ENCODE results near the gene OGFR. TPM values are rescaled to one million over a fixed set of nuclear protein-coding genes. Genes with fewer than 3 reads are reported as not detected.

The OGFR gene, protein sequence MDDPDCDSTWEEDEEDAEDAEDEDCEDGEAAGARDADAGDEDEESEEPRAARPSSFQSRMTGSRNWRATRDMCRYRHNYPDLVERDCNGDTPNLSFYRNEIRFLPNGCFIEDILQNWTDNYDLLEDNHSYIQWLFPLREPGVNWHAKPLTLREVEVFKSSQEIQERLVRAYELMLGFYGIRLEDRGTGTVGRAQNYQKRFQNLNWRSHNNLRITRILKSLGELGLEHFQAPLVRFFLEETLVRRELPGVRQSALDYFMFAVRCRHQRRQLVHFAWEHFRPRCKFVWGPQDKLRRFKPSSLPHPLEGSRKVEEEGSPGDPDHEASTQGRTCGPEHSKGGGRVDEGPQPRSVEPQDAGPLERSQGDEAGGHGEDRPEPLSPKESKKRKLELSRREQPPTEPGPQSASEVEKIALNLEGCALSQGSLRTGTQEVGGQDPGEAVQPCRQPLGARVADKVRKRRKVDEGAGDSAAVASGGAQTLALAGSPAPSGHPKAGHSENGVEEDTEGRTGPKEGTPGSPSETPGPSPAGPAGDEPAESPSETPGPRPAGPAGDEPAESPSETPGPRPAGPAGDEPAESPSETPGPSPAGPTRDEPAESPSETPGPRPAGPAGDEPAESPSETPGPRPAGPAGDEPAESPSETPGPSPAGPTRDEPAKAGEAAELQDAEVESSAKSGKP
- total RNA-seq (99.3 and 102 TPM in 2 replicates), polyA plus RNA-seq (71.7 and 73.3 TPM in 2 replicates), polyA minus RNA-seq (71.1 and 102 TPM in 2 replicates)
- 61.5 TPM for total RNA-seq (2013)

GRCh38 chr20:62804627-62805154, at the start of gene OGFR:
OGFR (plus strand) TSS chr20:62804835; CDS start chr20:62804860, 25 bp downstream.
- ChIA-PET CTCF (interaction anchor here (1.5 to 3.4 kb wide), 4 partner anchors 13 to 305 kb away, joined by 5 to 18 read pairs (median 7); no protein-coding TSS in a partner anchor), POLR2A (interaction anchor here (0.5 to 2.9 kb wide), 6 partner anchors 9 to 737 kb away, joined by 3 to 28 read pairs (median 3); partner anchors contain the start of gene MRGBP)
- no peaks in the 10 kb centered on the region for H3K27me3 Mint-ChIP-seq
- peak; percentile 89 for DNase-seq
- Histone ChIP-seq H3K4me2 (replicated peaks; ENCODE audit: low read depth, low read length, poor library complexity, severe bottlenecking) (peak within 1 kb of the TSS; percentile 89), H3K4me1 (ENCODE audit: control insufficient read depth in 2 of 2, insufficient read depth in 2 of 2, low read length in 2 of 2) (peaks cover 17 to 38% of the 10 kb centered on the region in 2 donors), H3K36me3 (replicated peaks in 1 of 2; ENCODE audit: control extremely low read depth in 1 of 2, control insufficient read depth in 1 of 2, extremely low read depth in 1 of 2, insufficient read depth in 2 of 2, low read length in 1 of 2) (peaks cover 2 to 37% of the 10 kb centered on the region in 2 experiments), H3K27me3 (replicated peaks in 1 of 4; ENCODE audit: control extremely low read depth in 1 of 4, control insufficient read depth in 3 of 4, insufficient read depth in 4 of 4, low read length in 3 of 4) (no peaks in the 10 kb centered on the region), H3K79me2 (ENCODE audit: control insufficient read depth, insufficient read depth, low read length) (peaks cover 34% of the 10 kb centered on the region), H2AFZ (ENCODE audit: insufficient read depth, low read depth, low read length, poor library complexity, severe bottlenecking) (peak within 1 kb of the TSS; percentile 74), H3K27ac (ENCODE audit: low read length in 2 of 2) (peak within 1 kb of the TSS; percentile 68 to 79), H4K20me1 (ENCODE audit: control insufficient read depth, insufficient read depth, low read length, poor library complexity, severe bottlenecking) (peaks cover 44% of the 10 kb centered on the region), H3K4me3 (ENCODE audit: control extremely low read depth in 1 of 5, extremely low read depth in 1 of 5, insufficient read depth in 1 of 5, low read depth in 2 of 5, low read length in 4 of 5) (peak within 1 kb of the TSS; percentile 39 to 82 (median 69)), H3K9ac (ENCODE audit: low read length) (peak within 1 kb of the TSS; percentile 88), H3K9me3 (ENCODE audit: control extremely low read depth in 1 of 3, control insufficient read depth in 2 of 3, insufficient read depth in 1 of 3, low read length in 2 of 3) (no peaks in the 10 kb centered on the region)
- H3K27ac Mint-ChIP-seq, result peak within 1 kb of the TSS; percentile 97
- peak; percentile 66 for ATAC-seq (ENCODE audit: low read depth)
- peaks cover 34% of the 10 kb centered on the region for H3K4me1 Mint-ChIP-seq
- intact Hi-C loops (cut with micrococcal nuclease), result loop anchor here (1.0 to 5.0 kb wide), 3 partner anchors 10 to 502 kb away; partner anchors contain the start of gene ADRM1
- TF ChIP-seq EZH2 (IDR thresholded peaks at IDR 0.05; ENCODE audit: borderline replicate concordance, insufficient read depth, low read depth, low read length, poor library complexity, severe bottlenecking) (no peak), CTCF (IDR thresholded peaks at IDR 0.05) (no peak)
- H3K9me3 Mint-ChIP-seq (ENCODE audit: insufficient read depth), result no peaks in the 10 kb centered on the region
- WGBS (ENCODE audit: insufficient coverage), result under 1% methylated on average over 69 of the region's 77 CpGs
- peak within 1 kb of the TSS; percentile 97 for H3K4me3 Mint-ChIP-seq

Data from B cell (primary cell).